Progenitor cell of endocrine pancreas (in vitro differentiated cells): ENCODE data around the gene DDX47. TPM values are rescaled to one million over a fixed set of nuclear protein-coding genes. Genes with fewer than 3 reads are reported as not detected.
A peak's percentile ranks its signal among the peaks of the same experiment; 100 is the strongest.

Experiments
- DNase-seq: peaks from one replicate; pipeline ENCODE4 v3.0.0; 2021; ENCODE audit warnings: low spot score; ENCODE audit not compliant: unreplicated experiment
- H3K27ac Mint-ChIP-seq: 2 replicates; pipeline ENCODE4 v1.8.0; 2021; ENCODE audit warnings: mild to moderate bottlenecking, moderate library complexity, mixed read lengths
- H3K27me3 Mint-ChIP-seq: 2 replicates; pipeline ENCODE4 v1.8.0; 2021; ENCODE audit warnings: mixed read lengths
- H3K36me3 Mint-ChIP-seq: 2 replicates; pipeline ENCODE4 v1.8.0; 2022; ENCODE audit warnings: mixed read lengths; ENCODE audit not compliant: insufficient read depth
- H3K4me1 Mint-ChIP-seq: 2 replicates; pipeline ENCODE4 v1.8.0; 2021; ENCODE audit warnings: low read depth, mixed read lengths
- H3K4me3 Mint-ChIP-seq: 2 replicates; pipeline ENCODE4 v1.8.0; 2021; ENCODE audit warnings: low read depth, mild to moderate bottlenecking, moderate library complexity, mixed read lengths
- H3K9me3 Mint-ChIP-seq: 2 replicates; pipeline ENCODE4 v1.8.0; 2021; ENCODE audit warnings: low read depth, mixed read lengths
- total RNA-seq: library from RNA; stranded (reverse); gene quantifications from 2 replicates; pipeline ENCODE4 v1.2.1, GENCODE V29; 2021
- TF ChIP-seq, protein P1 (sequence below): fragments of 200-600 bp; sonication (generic); IDR thresholded peaks from one replicate; pipeline ENCODE4 v1.5.0; 2021; ENCODE audit warnings: antibody characterized with exemption, mild to moderate bottlenecking; ENCODE audit not compliant: unreplicated experiment

DDX47 gene
- total RNA-seq, 1 donor from 2014 or later = 115 TPM

DNA sequence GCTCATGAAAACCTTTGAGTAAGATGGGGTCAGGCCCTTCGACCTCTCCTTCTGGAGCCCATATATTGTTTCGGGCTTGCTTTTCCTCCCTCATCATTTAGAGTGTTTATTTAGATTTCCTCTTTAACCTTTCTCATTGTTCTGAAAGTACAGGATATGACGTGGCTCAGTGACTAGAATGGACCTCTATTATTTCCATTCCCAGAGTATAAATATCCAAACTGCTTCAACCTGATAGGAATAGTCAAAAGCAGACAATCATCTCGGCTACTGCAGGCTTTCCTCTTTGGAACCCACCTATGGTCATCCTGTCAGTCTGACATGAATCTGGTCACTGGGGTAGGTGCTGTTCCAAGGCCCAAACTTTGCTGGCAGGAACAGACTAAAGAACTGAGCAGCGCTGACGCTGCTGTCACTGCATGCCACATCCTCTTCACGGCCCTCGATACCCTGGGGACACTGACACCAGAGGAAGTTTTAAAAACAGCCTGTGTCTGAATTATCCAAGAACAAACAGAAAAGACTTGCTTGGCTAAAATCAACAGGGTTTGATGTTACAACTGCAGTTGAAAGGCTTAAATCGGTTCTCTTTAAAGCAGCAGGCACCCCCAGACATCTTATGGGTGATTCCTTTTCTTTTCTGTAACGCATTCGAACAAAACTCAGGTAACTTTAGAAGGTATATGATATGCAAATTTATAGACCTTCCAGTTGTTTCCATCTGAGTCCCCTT lies 5.0 kb upstream of the DDX47 start:
- peaks cover 5% of the 10 kb centered on the region for H3K27me3 Mint-ChIP-seq
- H3K9me3 Mint-ChIP-seq = no peaks in the 10 kb centered on the region
- H3K36me3 Mint-ChIP-seq = no peaks in the 10 kb centered on the region
- no peak for DNase-seq
- H3K27ac Mint-ChIP-seq = no peak overlapping the region
- TF ChIP-seq, protein P1, sequence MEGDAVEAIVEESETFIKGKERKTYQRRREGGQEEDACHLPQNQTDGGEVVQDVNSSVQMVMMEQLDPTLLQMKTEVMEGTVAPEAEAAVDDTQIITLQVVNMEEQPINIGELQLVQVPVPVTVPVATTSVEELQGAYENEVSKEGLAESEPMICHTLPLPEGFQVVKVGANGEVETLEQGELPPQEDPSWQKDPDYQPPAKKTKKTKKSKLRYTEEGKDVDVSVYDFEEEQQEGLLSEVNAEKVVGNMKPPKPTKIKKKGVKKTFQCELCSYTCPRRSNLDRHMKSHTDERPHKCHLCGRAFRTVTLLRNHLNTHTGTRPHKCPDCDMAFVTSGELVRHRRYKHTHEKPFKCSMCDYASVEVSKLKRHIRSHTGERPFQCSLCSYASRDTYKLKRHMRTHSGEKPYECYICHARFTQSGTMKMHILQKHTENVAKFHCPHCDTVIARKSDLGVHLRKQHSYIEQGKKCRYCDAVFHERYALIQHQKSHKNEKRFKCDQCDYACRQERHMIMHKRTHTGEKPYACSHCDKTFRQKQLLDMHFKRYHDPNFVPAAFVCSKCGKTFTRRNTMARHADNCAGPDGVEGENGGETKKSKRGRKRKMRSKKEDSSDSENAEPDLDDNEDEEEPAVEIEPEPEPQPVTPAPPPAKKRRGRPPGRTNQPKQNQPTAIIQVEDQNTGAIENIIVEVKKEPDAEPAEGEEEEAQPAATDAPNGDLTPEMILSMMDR = no peak
- H3K4me1 Mint-ChIP-seq = peaks cover 19% of the 10 kb centered on the region
- no peak overlapping the region for H3K4me3 Mint-ChIP-seq

DNA sequence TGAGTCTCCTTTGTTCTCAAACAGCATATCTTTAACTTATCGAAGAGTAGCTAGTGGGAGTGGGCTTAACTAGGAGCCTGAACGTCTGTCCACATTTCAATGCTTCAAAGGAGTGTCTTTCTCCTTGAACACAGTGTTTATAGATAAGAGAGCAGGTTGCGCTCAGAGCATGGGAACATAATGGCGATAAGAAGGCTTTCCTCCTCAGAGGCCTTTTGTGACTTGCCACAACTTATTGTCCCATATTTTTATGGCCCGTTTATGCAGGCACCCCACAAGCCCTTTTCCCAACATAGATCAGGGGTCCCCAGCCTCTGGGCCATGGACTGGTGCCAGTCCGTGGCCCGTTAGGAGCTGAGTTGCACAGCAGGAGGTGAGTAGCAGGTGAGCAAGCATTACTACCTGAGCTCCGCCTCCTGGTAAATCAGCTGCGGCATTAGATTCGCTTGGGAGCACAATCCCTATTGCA lies 2.6 kb upstream of the DDX47 start:
- Mint-ChIP-seq H3K4me1 (peaks cover 32% of the 10 kb centered on the region), H3K27ac (peak overlapping the region; percentile 73), H3K9me3 (no peaks in the 10 kb centered on the region), H3K36me3 (peaks cover 8% of the 10 kb centered on the region), H3K4me3 (no peak overlapping the region), H3K27me3 (peaks cover 5% of the 10 kb centered on the region)
- TF ChIP-seq, protein P1 = no peak
- DNase-seq = no peak

DNA sequence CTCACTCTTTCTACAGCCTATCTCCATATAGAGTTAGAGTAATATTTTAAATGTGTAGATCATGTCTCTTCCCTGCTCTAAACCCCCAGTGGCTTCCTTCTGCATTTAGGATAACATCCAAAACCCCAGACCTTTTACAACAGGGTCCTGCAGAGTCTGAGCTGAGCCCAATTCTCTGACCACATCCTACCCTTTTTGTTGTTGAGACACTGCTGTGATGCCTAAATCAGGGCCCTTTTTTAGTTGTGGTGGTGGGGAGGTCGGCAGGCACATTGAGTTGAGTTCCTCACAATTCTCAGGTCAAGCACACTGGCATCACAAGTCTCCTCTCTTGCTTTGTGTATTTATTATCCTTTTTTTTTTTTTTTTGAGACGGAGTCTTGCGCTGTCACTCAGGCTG lies 1.8 kb upstream of the DDX47 start:
- H3K9me3 Mint-ChIP-seq = no peaks in the 10 kb centered on the region
- peaks cover 12% of the 10 kb centered on the region for H3K36me3 Mint-ChIP-seq
- peaks cover 36% of the 10 kb centered on the region for H3K4me1 Mint-ChIP-seq
- H3K27ac Mint-ChIP-seq = no peak overlapping the region
- TF ChIP-seq, protein P1 = no peak
- DNase-seq = no peak
- H3K27me3 Mint-ChIP-seq = no peaks in the 10 kb centered on the region
- H3K4me3 Mint-ChIP-seq = no peak overlapping the region

DNA sequence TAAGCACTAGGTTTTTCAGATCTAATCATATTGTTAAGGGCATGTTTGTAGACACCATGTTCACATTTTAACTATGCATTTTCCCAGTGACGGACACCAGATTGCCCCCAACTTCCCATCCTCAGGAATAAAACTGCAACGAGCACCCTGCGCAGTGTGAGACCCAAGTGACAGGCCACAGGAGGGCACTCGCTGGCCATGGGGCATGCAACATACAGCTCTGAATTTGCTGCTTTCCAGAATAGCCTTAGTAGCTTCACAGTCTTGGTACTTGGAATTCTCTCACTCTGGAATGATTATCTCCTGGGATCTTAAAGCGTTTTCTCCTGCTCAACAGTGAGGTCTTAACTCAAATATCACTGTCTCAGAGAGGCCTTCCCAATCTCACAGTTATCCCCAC lies 972 bp upstream of the DDX47 start:
- no peak overlapping the region for H3K27ac Mint-ChIP-seq
- H3K9me3 Mint-ChIP-seq = no peaks in the 10 kb centered on the region
- H3K4me1 Mint-ChIP-seq = peaks cover 36% of the 10 kb centered on the region
- no peak for DNase-seq
- TF ChIP-seq, protein P1 = no peak
- no peak overlapping the region for H3K4me3 Mint-ChIP-seq
- H3K27me3 Mint-ChIP-seq = no peaks in the 10 kb centered on the region
- peaks cover 14% of the 10 kb centered on the region for H3K36me3 Mint-ChIP-seq

DNA sequence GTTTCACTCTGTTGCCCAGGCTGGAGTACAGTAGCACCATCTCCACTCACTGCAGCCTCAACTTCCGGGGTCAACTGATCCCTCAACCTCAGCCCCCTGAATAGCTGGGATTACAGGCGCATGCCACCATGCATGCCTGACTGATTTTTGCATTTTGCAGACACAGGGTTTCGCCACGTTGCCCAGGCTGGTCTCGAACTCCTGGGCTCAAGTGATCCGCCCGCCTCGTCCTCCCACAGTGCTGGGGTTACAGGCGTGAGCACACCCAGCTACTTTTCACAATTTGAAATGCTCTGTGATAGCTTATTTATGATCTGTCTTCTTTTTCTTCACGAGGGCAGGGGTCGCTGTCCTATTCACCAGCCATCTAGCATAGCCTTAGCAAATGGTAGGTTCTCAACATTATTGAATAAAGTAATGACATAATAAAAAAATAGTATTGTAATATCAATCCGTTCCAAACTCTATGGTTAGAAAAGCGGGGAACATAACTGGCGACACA lies 477 bp upstream of the DDX47 start:
- Mint-ChIP-seq H3K36me3 (peaks cover 14% of the 10 kb centered on the region), H3K9me3 (no peaks in the 10 kb centered on the region), H3K4me1 (peaks cover 36% of the 10 kb centered on the region), H3K4me3 (peak overlapping the region; percentile 91), H3K27ac (no peak overlapping the region), H3K27me3 (no peaks in the 10 kb centered on the region)
- no peak for DNase-seq
- TF ChIP-seq, protein P1 = no peak
